H9 (cell line): ENCODE data around the gene PLB1. TPM values are rescaled to one million over a fixed set of nuclear protein-coding genes. Genes with fewer than 3 reads are reported as not detected.

Experiments used
- DNase-seq: peaks from one replicate; pipeline ENCODE4 v3.0.0-alpha.2; 2017
- H2AFZ ChIP-seq: one replicate; pipeline ENCODE4 v1.6.1; 2013; ENCODE audit warnings: mild to moderate bottlenecking, low read length, control low read depth, moderate library complexity
- H2AK5ac ChIP-seq: 2 replicates; pipeline ENCODE4 v1.6.1; 2013; ENCODE audit warnings: low read length, control low read depth, mixed read lengths; ENCODE audit not compliant: insufficient read length
- H2BK120ac ChIP-seq: one replicate; pipeline ENCODE4 v1.6.1; 2013; ENCODE audit warnings: low read depth, mild to moderate bottlenecking, low read length, control low read depth, inconsistent platforms; ENCODE audit not compliant: poor library complexity, severe bottlenecking
- H2BK12ac ChIP-seq: 2 replicates; pipeline ENCODE4 v1.6.1; 2013; ENCODE audit warnings: low read length, control low read depth, mixed read lengths, low read depth; ENCODE audit not compliant: insufficient read length
- H2BK15ac ChIP-seq: 2 replicates; pipeline ENCODE4 v1.6.1; 2013; ENCODE audit warnings: low read depth, low read length, control low read depth
- H2BK20ac ChIP-seq: one replicate; pipeline ENCODE4 v1.6.1; 2013; ENCODE audit warnings: low read depth, mild to moderate bottlenecking, low read length, control low read depth, inconsistent platforms; ENCODE audit not compliant: poor library complexity, severe bottlenecking
- H2BK5ac ChIP-seq: 2 replicates; pipeline ENCODE4 v1.6.1; 2013; ENCODE audit warnings: low read length, control low read depth, mixed read lengths; ENCODE audit not compliant: insufficient read length
- H3K14ac ChIP-seq: 2 replicates; pipeline ENCODE4 v1.6.1; 2013; ENCODE audit warnings: low read length, control low read depth; ENCODE audit not compliant: insufficient read depth
- H3K18ac ChIP-seq: 2 replicates; pipeline ENCODE4 v1.6.1; 2013; ENCODE audit warnings: low read depth, mild to moderate bottlenecking, mixed read lengths, low read length, control low read depth; ENCODE audit not compliant: insufficient read length
- H3K23ac ChIP-seq: 2 replicates; pipeline ENCODE4 v1.6.1; 2013; ENCODE audit warnings: low read length, control low read depth, mixed read lengths, low read depth; ENCODE audit not compliant: insufficient read length
- H3K23me2 ChIP-seq: 2 replicates; pipeline ENCODE4 v1.6.1; 2013; ENCODE audit warnings: low read depth, mild to moderate bottlenecking, mixed read lengths, low read length, control low read depth; ENCODE audit not compliant: insufficient read length, poor library complexity, severe bottlenecking
- H3K27ac ChIP-seq: 2 replicates; pipeline ENCODE4 v1.5.1; 2013; ENCODE audit warnings: low read length, control low read depth, mixed read lengths, low read depth; ENCODE audit not compliant: insufficient read length
- H3K27me3 ChIP-seq: 2 replicates; pipeline ENCODE4 v1.6.1; 2013; ENCODE audit warnings: low read length, control low read depth, inconsistent platforms; ENCODE audit not compliant: insufficient read depth
- H3K4ac ChIP-seq: 2 replicates; pipeline ENCODE4 v1.6.1; 2013; ENCODE audit warnings: low read depth, mild to moderate bottlenecking, control low read depth, inconsistent platforms, low read length, moderate library complexity
- H3K4me1 ChIP-seq: 2 replicates; pipeline ENCODE4 v1.6.1; 2013; ENCODE audit warnings: low read length, control low read depth, inconsistent platforms; ENCODE audit not compliant: insufficient read depth
- H3K4me2 ChIP-seq: 2 replicates; pipeline ENCODE4 v1.6.1; 2013; ENCODE audit warnings: low read length, control low read depth, mixed read lengths; ENCODE audit not compliant: insufficient read length, insufficient read depth
- H3K56ac ChIP-seq: 2 replicates; pipeline ENCODE4 v1.6.1; 2013; ENCODE audit warnings: low read depth, mild to moderate bottlenecking, mixed read lengths, low read length, control low read depth; ENCODE audit not compliant: insufficient read length
- H3K79me1 ChIP-seq: 2 replicates; pipeline ENCODE4 v1.6.1; 2013; ENCODE audit warnings: low read depth, mild to moderate bottlenecking, moderate library complexity, low read length, control low read depth, inconsistent platforms; ENCODE audit not compliant: insufficient read depth, poor library complexity, severe bottlenecking
- H3K79me2 ChIP-seq: 2 replicates; pipeline ENCODE4 v1.6.1; 2013; ENCODE audit warnings: low read length, control low read depth, inconsistent platforms; ENCODE audit not compliant: insufficient read depth
- H3K9ac ChIP-seq: 2 replicates; pipeline ENCODE4 v1.6.1; 2013; ENCODE audit warnings: low read length, control low read depth, mixed read lengths; ENCODE audit not compliant: insufficient read length; ENCODE audit errors: extremely low read depth
- H3K9me3 ChIP-seq: one replicate; pipeline ENCODE4 v1.6.1; 2013; ENCODE audit warnings: low read depth, low read length, inconsistent platforms; ENCODE audit not compliant: control insufficient read depth
- H3T11ph ChIP-seq: one replicate; pipeline ENCODE4 v1.6.1; 2013; ENCODE audit warnings: mild to moderate bottlenecking, low read length, control low read depth, inconsistent platforms
- H4K20me1 ChIP-seq: one replicate; pipeline ENCODE4 v1.6.1; 2013; ENCODE audit not compliant: control insufficient read depth, insufficient read length, insufficient read depth
- H4K5ac ChIP-seq: 2 replicates; pipeline ENCODE4 v1.6.1; 2013; ENCODE audit warnings: low read depth, mild to moderate bottlenecking, mixed read lengths, low read length, control low read depth; ENCODE audit not compliant: insufficient read length
- H4K8ac ChIP-seq: replicated peaks from 2 replicates; pipeline ENCODE4 v1.6.1; 2013; ENCODE audit warnings: low read length, control low read depth, mixed read lengths, low read depth; ENCODE audit not compliant: insufficient read length
- H4K91ac ChIP-seq: 2 replicates; pipeline ENCODE4 v1.6.1; 2013; ENCODE audit warnings: low read depth, mild to moderate bottlenecking, moderate library complexity, mixed read lengths, low read length, control low read depth; ENCODE audit not compliant: insufficient read length
- H3K27ac Mint-ChIP-seq, 3 experiments: 2 replicates in 2 of 3; 3 replicates in 1 of 3; pipeline ENCODE4 v1.8.0; 2020 to 2021; ENCODE audit warnings: mixed read lengths in 3 of 3, mild to moderate bottlenecking in 1 of 3, moderate library complexity in 1 of 3
- H3K27me3 Mint-ChIP-seq: 2 replicates; pipeline ENCODE4 v1.8.0; 2021; ENCODE audit warnings: low read depth, mild to moderate bottlenecking, moderate library complexity, mixed read lengths
- H3K36me3 Mint-ChIP-seq, 3 experiments: 2 replicates in 2 of 3; 3 replicates in 1 of 3; pipeline ENCODE4 v1.8.0; 2020 to 2021; ENCODE audit warnings: low read depth in 3 of 3, mixed read lengths in 3 of 3; ENCODE audit not compliant: insufficient read depth in 1 of 3
- H3K4me1 Mint-ChIP-seq, 2 experiments: 2 replicates each; pipeline ENCODE4 v1.8.0; 2020; ENCODE audit warnings: mixed read lengths in 2 of 2
- H3K4me3 Mint-ChIP-seq, 2 experiments: 2 replicates in 1 of 2; 3 replicates in 1 of 2; pipeline ENCODE4 v1.8.0; 2020 to 2021; ENCODE audit warnings: mild to moderate bottlenecking in 2 of 2, mixed read lengths in 2 of 2, moderate library complexity in 1 of 2
- H3K9me3 Mint-ChIP-seq, 2 experiments: 2 replicates in 1 of 2; 3 replicates in 1 of 2; pipeline ENCODE4 v1.8.0; 2020; ENCODE audit warnings: mild to moderate bottlenecking in 2 of 2, mixed read lengths in 2 of 2, moderate library complexity in 1 of 2
- WGBS: extraction: QIAGEN DNeasy Blood & Tissue Kit; methylation state at CpG from one replicate; pipeline ENCODE4 v1.1.7; 2013; ENCODE audit warnings: missing lambda C conversion rate, low lambda C conversion rate, mixed read lengths; ENCODE audit not compliant: insufficient read length; ENCODE audit errors: extremely low coverage; 5-methylcytosine and 5-hydroxymethylcytosine counted together
- total RNA-seq: library from RNA; stranded (reverse); gene quantifications from 2 replicates; pipeline ENCODE4 v1.2.1, GENCODE V29; 2021
- TF ChIP-seq, protein P1 (sequence below): fragments of 200-600 bp; sonication (generic); conservative IDR thresholded peaks from 3 replicates; pipeline ENCODE4 v1.8.0; 2021; ENCODE audit warnings: antibody characterized with exemption, mild to moderate bottlenecking

The PLB1 gene
- total RNA-seq, 1 experiment from 2014 or later = not detected

DNA sequence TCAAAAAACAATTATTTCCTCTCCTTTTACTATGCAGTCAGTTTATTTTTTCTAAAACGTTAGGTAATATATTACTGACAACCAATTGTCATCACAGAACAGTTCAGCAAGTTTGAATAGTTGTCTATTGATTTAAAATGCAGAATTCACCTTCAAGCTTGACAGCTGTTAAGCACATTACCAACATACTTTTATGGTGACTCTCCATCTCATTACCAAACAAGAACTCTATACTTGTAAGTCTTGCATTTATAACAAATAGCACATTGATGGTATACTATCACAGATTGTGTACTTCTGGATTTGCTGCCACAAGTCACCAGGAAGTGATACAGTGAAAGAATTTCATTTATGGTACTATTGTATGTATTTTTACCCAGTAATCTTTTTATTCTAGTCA lies 156.4 kb downstream of the PLB1 start:
- no peaks in the 10 kb centered on the region for H3K79me2 ChIP-seq
- no peak overlapping the region for H3K23ac ChIP-seq
- H3K27me3 ChIP-seq = no peaks in the 10 kb centered on the region
- H2BK5ac ChIP-seq = no peak overlapping the region
- TF ChIP-seq, protein P1, sequence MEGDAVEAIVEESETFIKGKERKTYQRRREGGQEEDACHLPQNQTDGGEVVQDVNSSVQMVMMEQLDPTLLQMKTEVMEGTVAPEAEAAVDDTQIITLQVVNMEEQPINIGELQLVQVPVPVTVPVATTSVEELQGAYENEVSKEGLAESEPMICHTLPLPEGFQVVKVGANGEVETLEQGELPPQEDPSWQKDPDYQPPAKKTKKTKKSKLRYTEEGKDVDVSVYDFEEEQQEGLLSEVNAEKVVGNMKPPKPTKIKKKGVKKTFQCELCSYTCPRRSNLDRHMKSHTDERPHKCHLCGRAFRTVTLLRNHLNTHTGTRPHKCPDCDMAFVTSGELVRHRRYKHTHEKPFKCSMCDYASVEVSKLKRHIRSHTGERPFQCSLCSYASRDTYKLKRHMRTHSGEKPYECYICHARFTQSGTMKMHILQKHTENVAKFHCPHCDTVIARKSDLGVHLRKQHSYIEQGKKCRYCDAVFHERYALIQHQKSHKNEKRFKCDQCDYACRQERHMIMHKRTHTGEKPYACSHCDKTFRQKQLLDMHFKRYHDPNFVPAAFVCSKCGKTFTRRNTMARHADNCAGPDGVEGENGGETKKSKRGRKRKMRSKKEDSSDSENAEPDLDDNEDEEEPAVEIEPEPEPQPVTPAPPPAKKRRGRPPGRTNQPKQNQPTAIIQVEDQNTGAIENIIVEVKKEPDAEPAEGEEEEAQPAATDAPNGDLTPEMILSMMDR = no peak
- no peak overlapping the region for H2BK12ac ChIP-seq
- H3K36me3 Mint-ChIP-seq = no peaks in the 10 kb centered on the region
- no peak overlapping the region for H3K56ac ChIP-seq
- no peaks in the 10 kb centered on the region for H3K4me1 ChIP-seq
- no peak overlapping the region for H2BK15ac ChIP-seq
- no peaks in the 10 kb centered on the region for H3K79me1 ChIP-seq
- no peak overlapping the region for H4K91ac ChIP-seq
- no peak overlapping the region for H3K18ac ChIP-seq
- DNase-seq = no peak
- no peak overlapping the region for H3K4ac ChIP-seq
- H2AFZ ChIP-seq = no peak overlapping the region
- no peak overlapping the region for H4K8ac ChIP-seq
- no peak overlapping the region for H3K4me3 Mint-ChIP-seq
- no peak overlapping the region for H2AK5ac ChIP-seq
- H3T11ph ChIP-seq = no peak overlapping the region
- no peaks in the 10 kb centered on the region for H3K23me2 ChIP-seq
- no peak overlapping the region for H3K9ac ChIP-seq
- H3K9me3 ChIP-seq = no peaks in the 10 kb centered on the region
- no peak overlapping the region for H3K27ac ChIP-seq
- H3K27me3 Mint-ChIP-seq = no peaks in the 10 kb centered on the region
- H3K14ac ChIP-seq = no peak overlapping the region
- no peak overlapping the region for H2BK20ac ChIP-seq
- no peak overlapping the region for H3K27ac Mint-ChIP-seq
- peaks cover 6 to 7% of the 10 kb centered on the region in 2 experiments for H3K4me1 Mint-ChIP-seq
- H3K9me3 Mint-ChIP-seq = no peaks in the 10 kb centered on the region
- H4K5ac ChIP-seq = no peak overlapping the region
- H3K4me2 ChIP-seq = no peak overlapping the region
- no peak overlapping the region for H2BK120ac ChIP-seq
- 100% methylated on average over 1 of the region's 1 CpG for WGBS
- H4K20me1 ChIP-seq = no peaks in the 10 kb centered on the region
